MCF 10A (cell line): Measurements from ENCODE around the gene MS4A10. TPM values are rescaled to one million over a fixed set of nuclear protein-coding genes. Genes with fewer than 3 reads are reported as not detected.
"Not testable (repeated sequence)": the region's sequence is repeated elsewhere in the genome, so short reads cannot be mapped to it uniquely, and the experiment has no call there.

Experiments used
- BruUV-seq: library from RNA; stranded (reverse); fragments of 400-500 nt; replicated peaks from 2 replicates; lab custom pipeline; 2021; lab: Mats Ljungman, UMichigan
- CTCF ChIA-PET: fragments of 300-600 bp; sonication (Branson Sonifier 250); formaldehyde crosslinking; extraction: SDS; loops from one replicate; lab custom pipeline; 2021; ENCODE audit warnings: antibody characterized with exemption, inconsistent platforms; lab: Yijun Ruan, JAX
- POLR2A ChIA-PET: fragments of 300-600, 350-650 bp; sonication (Branson Sonifier 250); formaldehyde crosslinking; extraction: SDS; loops from one replicate; lab custom pipeline; 2020; ENCODE audit warnings: antibody characterized with exemption, inconsistent platforms; lab: Yijun Ruan, JAX
- DNase-seq: peaks from one replicate; pipeline ENCODE4 v3.0.0-alpha.2; 2018; ENCODE audit not compliant: unreplicated experiment
- H3K27ac Mint-ChIP-seq: one replicate; pipeline ENCODE4 v1.8.0; 2022; ENCODE audit warnings: mild to moderate bottlenecking, low read depth, mixed read lengths; ENCODE audit not compliant: unreplicated experiment
- H3K27me3 Mint-ChIP-seq: one replicate; pipeline ENCODE4 v1.8.0; 2022; ENCODE audit warnings: mixed read lengths; ENCODE audit not compliant: insufficient read depth, unreplicated experiment
- H3K36me3 Mint-ChIP-seq: one replicate; pipeline ENCODE4 v1.8.0; 2022; ENCODE audit warnings: mild to moderate bottlenecking, moderate library complexity, mixed read lengths; ENCODE audit not compliant: insufficient read depth, unreplicated experiment
- H3K4me1 Mint-ChIP-seq: one replicate; pipeline ENCODE4 v1.8.0; 2022; ENCODE audit warnings: mixed read lengths; ENCODE audit not compliant: insufficient read depth, unreplicated experiment
- H3K4me3 Mint-ChIP-seq: one replicate; pipeline ENCODE4 v1.8.0; 2022; ENCODE audit warnings: mild to moderate bottlenecking, moderate library complexity, mixed read lengths; ENCODE audit not compliant: unreplicated experiment
- H3K9me3 Mint-ChIP-seq: one replicate; pipeline ENCODE4 v1.8.0; 2022; ENCODE audit warnings: mixed read lengths; ENCODE audit not compliant: unreplicated experiment
- CTCF ChIP-seq: fragments of 200-600 bp; IDR thresholded peaks from one replicate; pipeline ENCODE4 v1.8.0; 2022; ENCODE audit warnings: antibody characterized with exemption, mild to moderate bottlenecking; ENCODE audit not compliant: unreplicated experiment
- intact Hi-C: fragments of 100-400 bp; cut with micrococcal nuclease; formaldehyde crosslinking; loops from 2 replicates; pipeline ENCODE4 v1.14.1; 2022
- total RNA-seq: library from RNA; stranded (reverse); gene quantifications from 2 replicates; pipeline ENCODE4 v1.2.3, GENCODE V29; 2022

The MS4A10 gene
- total RNA-seq, 1 experiment from 2014 or later, result not detected

GRCh38 chr11:60818057-60818456, 32.9 kb downstream of the MS4A10 start:
- Mint-ChIP-seq H3K4me1 (no peaks in the 10 kb centered on the region), H3K27me3 (no peaks in the 10 kb centered on the region), H3K27ac (no peak overlapping the region), H3K9me3 (no peaks in the 10 kb centered on the region), H3K36me3 (no peaks in the 10 kb centered on the region), H3K4me3 (no peak overlapping the region)
- ChIA-PET POLR2A (no interaction called here), CTCF (interaction anchor here (1.2 to 5.3 kb wide), 2 partner anchors 13 to 70 kb away, joined by 3 to 26 read pairs; no protein-coding TSS in a partner anchor)
- DNase-seq, result no peak
- no peak for TF ChIP-seq CTCF
- intact Hi-C loops, result no loop called here
- no TSS peak for BruUV-seq

- CTCF ChIA-PET, result interaction anchor here (0.5 to 5.3 kb wide), 6 partner anchors 9 to 1207 kb away, joined by 3 to 26 read pairs (median 6); no protein-coding TSS in a partner anchor
- H3K36me3 Mint-ChIP-seq, result no peaks in the 10 kb centered on the region
- no peaks in the 10 kb centered on the region for H3K27me3 Mint-ChIP-seq
- no peaks in the 10 kb centered on the region for H3K4me1 Mint-ChIP-seq
- no peak overlapping the region for H3K4me3 Mint-ChIP-seq
- no TSS peak for BruUV-seq
- no peak for TF ChIP-seq CTCF
- H3K27ac Mint-ChIP-seq, result no peak overlapping the region
- DNase-seq, result no peak
- POLR2A ChIA-PET, result interaction anchor here (0.7 kb wide), 1 partner anchor 70 kb away, joined by 3 read pairs; no protein-coding TSS in a partner anchor
- H3K9me3 Mint-ChIP-seq, result no peaks in the 10 kb centered on the region
- intact Hi-C loops, result no loop called here
These were observed 36.9 kb downstream of the MS4A10 start for GRCh38 chr11:60821827-60822599.

- BruUV-seq, H3K27ac Mint-ChIP-seq, H3K4me3 Mint-ChIP-seq, H3K9me3 Mint-ChIP-seq, CTCF ChIA-PET, H3K27me3 Mint-ChIP-seq, POLR2A ChIA-PET, intact Hi-C loops, H3K4me1 Mint-ChIP-seq, DNase-seq, H3K36me3 Mint-ChIP-seq: not testable (repeated sequence)
These were observed 38.7 kb downstream of the MS4A10 start for GRCh38 chr11:60823745-60824306.

- ChIA-PET CTCF (interaction anchor here (0.6 to 2.0 kb wide), 2 partner anchors 126 to 362 kb away, joined by 3 to 6 read pairs; partner anchors contain the start of gene MS4A8), POLR2A (no interaction called here)
- DNase-seq, result no peak
- no TSS peak for BruUV-seq
- no peak for TF ChIP-seq CTCF
- no peaks in the 10 kb centered on the region for H3K36me3 Mint-ChIP-seq
- H3K4me1 Mint-ChIP-seq, result no peaks in the 10 kb centered on the region
- peaks cover 8% of the 10 kb centered on the region for H3K27me3 Mint-ChIP-seq
- no peaks in the 10 kb centered on the region for H3K9me3 Mint-ChIP-seq
- no peak overlapping the region for H3K4me3 Mint-ChIP-seq
- no peak overlapping the region for H3K27ac Mint-ChIP-seq
- intact Hi-C loops, result no loop called here
These were observed 40.0 kb downstream of the MS4A10 start for GRCh38 chr11:60825118-60825517.
